GM21786 (cell line): Measurements from ENCODE around the gene COASY.
A peak's percentile ranks its signal among the peaks of the same experiment; 100 is the strongest.
"Not testable (repeated sequence)": the region's sequence is repeated elsewhere in the genome, so short reads cannot be mapped to it uniquely, and the experiment has no call there.

ENCODE experiments used
- ATAC-seq: cut with Tn5 transposase; IDR thresholded peaks from one replicate; pipeline ENCODE4 v1.9.1; 2021; ENCODE audit not compliant: unreplicated experiment

The COASY gene

GRCh38 chr17:42531455-42532354 is 30.2 kb upstream of the COASY start:
- no peak for ATAC-seq

- ATAC-seq = no peak
Measured at GRCh38 chr17:42535155-42536047, 26.5 kb upstream of the COASY start.

GRCh38 chr17:42536048-42536371 is 25.9 kb upstream of the COASY start, which contains the start of gene NAGLU:
TSS of gene NAGLU (plus strand) at chr17:42536241. CDS start at chr17:42536273, 32 bp downstream.
- peak; percentile 73 for ATAC-seq

GRCh38 chr17:42536372-42537155 is 25.4 kb upstream of the COASY start:
- peak; percentile 61 for ATAC-seq

GRCh38 chr17:42537156-42537805 is 24.7 kb upstream of the COASY start:
- ATAC-seq = no peak

- ATAC-seq = no peak
Measured at GRCh38 chr17:42537826-42538451, 24.0 kb upstream of the COASY start.

- ATAC-seq = no peak
Measured at GRCh38 chr17:42538482-42538881, 23.5 kb upstream of the COASY start.

- ATAC-seq = not testable (repeated sequence)
Measured at GRCh38 chr17:42540558-42540957, 21.4 kb upstream of the COASY start.

GRCh38 chr17:42541041-42541833 is 20.7 kb upstream of the COASY start:
- no peak for ATAC-seq

- ATAC-seq = no peak
Measured at GRCh38 chr17:42543190-42544079, 18.5 kb upstream of the COASY start.

- ATAC-seq = no peak
Measured at GRCh38 chr17:42544874-42545283, 17.1 kb upstream of the COASY start.

- ATAC-seq = not testable (repeated sequence)
Measured at GRCh38 chr17:42545755-42546505, 16.0 kb upstream of the COASY start.

- no peak for ATAC-seq
Measured at GRCh38 chr17:42547001-42547461, 14.9 kb upstream of the COASY start.

GRCh38 chr17:42547698-42548069 is 14.3 kb upstream of the COASY start:
- ATAC-seq = no peak

GRCh38 chr17:42548070-42548837 is 13.7 kb upstream of the COASY start:
- ATAC-seq = peak; percentile 60

GRCh38 chr17:42548993-42549755 is 12.8 kb upstream of the COASY start:
- no peak for ATAC-seq
